GM10266 (cell line): ENCODE results near the gene U2SURP.
"Not testable (repeated sequence)": the region's sequence is repeated elsewhere in the genome, so short reads cannot be mapped to it uniquely, and the experiment has no call there.

Experiments
- DNase-seq: peaks from one replicate; pipeline ENCODE4 v3.0.0; 2012; ENCODE audit errors: extremely low spot score
- TF ChIP-seq, protein P1 (sequence below): IDR thresholded peaks from 2 replicates; pipeline ENCODE4 v1.5.1; 2012; ENCODE audit warnings: mild to moderate bottlenecking, low read depth; ENCODE audit not compliant: control insufficient read depth, insufficient read depth; ENCODE audit errors: missing control alignments

U2SURP gene

DNA sequence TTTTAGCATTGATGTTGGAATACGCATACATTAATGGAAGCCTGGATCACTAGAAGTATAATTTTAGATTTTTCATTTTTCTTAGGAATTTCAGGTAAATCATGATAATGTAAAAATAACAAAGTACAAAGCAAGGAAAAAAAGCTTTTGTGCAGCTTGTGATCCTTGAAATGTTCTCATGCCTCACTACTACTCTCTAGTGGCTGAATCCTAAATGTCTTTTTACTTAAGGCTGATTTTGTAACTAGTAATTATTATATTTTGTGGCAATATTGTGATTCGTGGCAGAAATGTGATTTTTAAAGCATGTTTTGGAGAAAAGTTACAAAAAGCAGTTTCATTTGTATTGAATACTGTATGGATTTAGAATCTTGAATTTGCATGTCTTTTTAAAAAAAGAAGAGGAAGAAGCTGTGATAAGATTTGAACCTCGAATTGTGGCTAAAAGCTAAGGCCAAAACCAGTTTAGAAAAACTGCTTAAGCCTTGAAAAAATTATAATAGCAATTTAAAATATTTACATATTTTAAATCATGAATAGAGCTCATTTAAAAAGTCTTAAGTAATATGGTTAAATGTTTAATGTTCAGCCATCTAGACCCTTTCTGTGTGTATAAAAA lies 39.0 kb downstream of the U2SURP start:
- TF ChIP-seq, protein P1, sequence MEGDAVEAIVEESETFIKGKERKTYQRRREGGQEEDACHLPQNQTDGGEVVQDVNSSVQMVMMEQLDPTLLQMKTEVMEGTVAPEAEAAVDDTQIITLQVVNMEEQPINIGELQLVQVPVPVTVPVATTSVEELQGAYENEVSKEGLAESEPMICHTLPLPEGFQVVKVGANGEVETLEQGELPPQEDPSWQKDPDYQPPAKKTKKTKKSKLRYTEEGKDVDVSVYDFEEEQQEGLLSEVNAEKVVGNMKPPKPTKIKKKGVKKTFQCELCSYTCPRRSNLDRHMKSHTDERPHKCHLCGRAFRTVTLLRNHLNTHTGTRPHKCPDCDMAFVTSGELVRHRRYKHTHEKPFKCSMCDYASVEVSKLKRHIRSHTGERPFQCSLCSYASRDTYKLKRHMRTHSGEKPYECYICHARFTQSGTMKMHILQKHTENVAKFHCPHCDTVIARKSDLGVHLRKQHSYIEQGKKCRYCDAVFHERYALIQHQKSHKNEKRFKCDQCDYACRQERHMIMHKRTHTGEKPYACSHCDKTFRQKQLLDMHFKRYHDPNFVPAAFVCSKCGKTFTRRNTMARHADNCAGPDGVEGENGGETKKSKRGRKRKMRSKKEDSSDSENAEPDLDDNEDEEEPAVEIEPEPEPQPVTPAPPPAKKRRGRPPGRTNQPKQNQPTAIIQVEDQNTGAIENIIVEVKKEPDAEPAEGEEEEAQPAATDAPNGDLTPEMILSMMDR, result peak; percentile 18
- no peak for DNase-seq

DNA sequence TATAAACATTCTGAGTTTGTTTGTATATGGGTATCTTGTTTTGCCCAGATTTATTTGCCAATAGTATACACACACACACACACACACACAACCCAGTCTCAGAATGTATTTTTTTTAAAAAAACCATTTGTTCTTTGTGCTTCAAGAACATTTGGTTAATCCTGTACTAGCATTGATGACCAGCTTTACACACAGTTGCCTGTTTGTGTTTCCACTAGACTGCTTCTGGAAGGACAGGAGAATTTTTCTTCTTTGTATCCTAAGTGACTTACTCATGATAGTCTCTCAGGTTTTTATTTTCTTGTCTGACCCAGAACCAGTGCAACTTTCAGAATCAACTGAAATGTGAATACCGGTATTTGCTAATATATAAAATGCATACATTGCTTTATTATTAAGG lies 40.5 kb downstream of the U2SURP start:
- no peak for DNase-seq
- TF ChIP-seq, protein P1, result no peak

DNA sequence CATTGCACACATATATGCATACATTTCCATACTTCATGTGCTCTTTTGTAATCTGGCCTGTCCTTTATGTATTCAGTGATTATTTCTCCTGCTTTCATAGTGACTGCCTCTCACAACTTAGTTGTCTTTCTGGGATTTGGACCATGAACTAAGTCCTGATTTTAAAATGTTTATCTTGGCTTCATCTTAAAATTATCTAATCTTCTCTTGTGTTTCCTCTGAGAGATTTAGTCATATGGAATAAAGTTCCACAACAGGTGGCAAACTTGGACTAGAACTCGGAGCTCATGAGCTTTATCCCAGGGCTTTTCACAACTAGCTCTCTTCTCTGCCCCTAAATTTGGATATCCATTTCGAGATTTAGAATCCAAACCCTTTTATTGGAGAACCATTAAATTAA lies 44.3 kb downstream of the U2SURP start:
- DNase-seq, result no peak
- TF ChIP-seq, protein P1, result no peak

DNA sequence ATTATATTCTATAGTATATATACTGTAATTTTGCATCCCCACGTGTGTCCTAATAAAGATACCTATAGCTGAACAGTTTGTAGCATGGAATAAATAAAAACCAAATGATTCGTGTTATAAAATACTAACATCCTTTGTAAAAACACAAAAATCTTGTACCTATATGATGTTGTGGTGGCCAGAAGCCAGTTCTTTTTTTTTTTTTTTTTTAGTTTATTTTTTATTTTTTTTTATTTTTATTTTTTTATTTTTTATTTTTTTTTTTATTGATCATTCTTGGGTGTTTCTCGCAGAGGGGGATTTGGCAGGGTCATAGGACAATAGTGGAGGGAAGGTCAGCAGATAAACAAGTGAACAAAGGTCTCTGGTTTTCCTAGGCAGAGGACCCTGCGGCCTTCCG lies 44.7 kb downstream of the U2SURP start:
- not testable (repeated sequence) for DNase-seq

DNA sequence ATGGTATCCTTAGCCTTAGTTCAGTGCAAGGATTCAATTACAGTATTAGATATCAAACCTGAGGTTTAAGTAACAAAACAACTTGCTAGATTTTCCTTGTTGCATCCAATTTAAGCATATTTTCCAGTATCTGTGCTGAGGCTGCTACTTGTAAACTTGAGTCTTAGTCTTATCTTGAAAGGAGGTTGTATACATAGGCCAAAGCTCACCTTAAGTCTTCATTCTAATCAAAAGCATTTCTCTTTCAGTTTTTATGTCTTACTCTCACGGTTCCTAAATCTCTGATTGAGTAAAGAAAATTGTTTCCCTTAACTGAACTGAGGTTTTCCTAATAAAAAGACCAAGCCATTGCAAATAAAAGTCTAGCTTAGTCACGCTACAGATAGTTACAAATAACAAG lies 52.6 kb downstream of the U2SURP start:
- no peak for DNase-seq

DNA sequence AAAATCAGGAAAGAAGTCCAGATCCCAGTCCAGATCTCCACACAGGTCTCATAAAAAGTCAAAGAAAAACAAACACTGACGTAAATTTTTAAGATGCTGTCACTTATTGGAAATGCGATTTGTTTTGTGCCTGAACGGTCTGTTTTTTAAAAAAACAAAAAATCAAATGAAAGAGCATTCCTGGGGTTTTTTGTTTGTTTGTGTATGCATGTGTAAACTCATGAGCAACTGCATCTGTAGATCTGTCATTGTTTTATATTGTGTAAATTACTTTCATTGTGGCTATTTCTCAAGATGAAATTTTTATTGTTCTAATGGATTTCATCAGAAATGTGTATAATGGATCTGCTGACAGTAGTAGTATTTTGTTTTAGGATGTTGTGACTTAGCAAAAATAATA lies 55.0 kb downstream of the U2SURP start:
- no peak for DNase-seq
- TF ChIP-seq, protein P1, result no peak

More for the DNA sequence above, 52.6 kb downstream of the U2SURP start:
- TF ChIP-seq, protein P1, result no peak

DNA sequence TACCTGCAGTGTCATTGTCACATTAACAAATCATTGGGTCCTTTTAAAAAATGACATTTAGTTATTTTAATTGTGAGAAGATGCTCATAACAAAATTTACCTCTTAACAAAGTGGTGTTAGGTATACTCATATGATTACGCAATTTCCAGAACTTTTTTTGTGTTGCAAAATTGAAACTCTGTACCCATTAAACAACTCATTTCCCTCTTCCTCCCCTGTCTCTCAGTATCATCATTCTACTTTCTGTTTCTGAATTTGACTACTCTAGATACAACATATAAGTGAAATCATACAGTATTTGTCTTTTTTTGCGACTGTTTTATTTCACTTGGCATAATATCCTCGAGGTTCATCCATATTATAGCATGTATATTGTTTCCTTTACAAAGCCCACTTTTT lies 59.5 kb downstream of the U2SURP start:
- no peak for DNase-seq
- TF ChIP-seq, protein P1, result no peak

DNA sequence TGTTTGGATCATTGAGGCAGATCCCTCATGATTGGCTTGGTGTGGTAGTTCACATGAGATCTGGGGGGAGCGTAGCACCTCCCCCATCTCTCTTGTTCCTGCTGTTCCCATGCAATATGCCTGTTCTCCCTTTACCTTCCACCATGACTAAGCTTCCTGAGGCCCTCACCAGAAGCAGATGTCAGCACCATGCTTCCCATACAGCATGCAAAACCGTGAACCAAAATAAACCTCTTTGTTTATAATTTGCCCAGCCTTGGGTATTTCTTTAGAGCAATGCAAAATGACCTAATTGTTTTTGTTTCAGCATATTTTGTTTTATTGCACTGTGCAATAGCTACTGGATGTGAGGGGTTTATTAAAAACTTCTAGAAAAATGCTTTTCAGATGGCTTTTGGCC lies 61.6 kb downstream of the U2SURP start:
- TF ChIP-seq, protein P1, result no peak

More for the DNA sequence above, 61.6 kb downstream of the U2SURP start:
- no peak for DNase-seq
